ENCODE data around the gene LPGAT1.

Gene LPGAT1

DNA sequence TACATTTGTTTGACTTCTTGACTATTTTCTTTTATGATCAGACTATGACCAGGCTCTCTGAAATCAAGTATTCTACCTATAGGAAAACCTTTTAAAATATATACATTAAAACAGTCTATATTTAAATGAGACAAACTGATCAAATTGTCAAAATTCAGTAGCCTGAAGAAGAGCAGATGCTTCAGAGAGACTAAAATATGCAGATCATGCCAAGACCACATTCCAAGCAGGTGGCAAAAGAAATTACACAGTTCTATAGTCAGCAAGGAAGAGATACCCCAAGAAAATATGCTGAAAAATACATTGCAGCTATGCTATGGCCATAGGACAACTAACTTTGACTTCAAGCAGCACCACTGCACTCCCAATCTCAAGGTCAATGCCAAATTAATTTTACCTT, 3.5 kb downstream of the LPGAT1 start:
- no peak for DNase-seq

DNA sequence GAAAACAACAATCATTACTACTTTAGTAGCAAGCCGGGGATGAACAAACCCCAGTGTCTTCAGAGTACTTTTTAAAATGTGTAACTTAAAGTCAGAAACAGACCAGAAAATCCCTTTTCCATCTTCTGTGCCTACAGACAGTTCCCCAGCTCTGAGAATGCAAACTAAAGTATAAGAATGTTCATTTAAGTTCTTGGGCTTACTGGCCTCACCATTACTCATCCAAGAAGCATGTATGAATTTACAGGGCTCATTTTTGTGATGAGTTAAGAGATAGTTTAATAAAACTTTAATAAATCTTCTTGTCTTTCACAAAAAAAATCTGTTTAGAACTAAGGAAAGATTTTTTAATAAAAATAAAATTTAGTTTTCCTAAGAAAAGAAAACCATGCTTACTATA, 4.6 kb downstream of the LPGAT1 start:
- no peak for DNase-seq

DNA sequence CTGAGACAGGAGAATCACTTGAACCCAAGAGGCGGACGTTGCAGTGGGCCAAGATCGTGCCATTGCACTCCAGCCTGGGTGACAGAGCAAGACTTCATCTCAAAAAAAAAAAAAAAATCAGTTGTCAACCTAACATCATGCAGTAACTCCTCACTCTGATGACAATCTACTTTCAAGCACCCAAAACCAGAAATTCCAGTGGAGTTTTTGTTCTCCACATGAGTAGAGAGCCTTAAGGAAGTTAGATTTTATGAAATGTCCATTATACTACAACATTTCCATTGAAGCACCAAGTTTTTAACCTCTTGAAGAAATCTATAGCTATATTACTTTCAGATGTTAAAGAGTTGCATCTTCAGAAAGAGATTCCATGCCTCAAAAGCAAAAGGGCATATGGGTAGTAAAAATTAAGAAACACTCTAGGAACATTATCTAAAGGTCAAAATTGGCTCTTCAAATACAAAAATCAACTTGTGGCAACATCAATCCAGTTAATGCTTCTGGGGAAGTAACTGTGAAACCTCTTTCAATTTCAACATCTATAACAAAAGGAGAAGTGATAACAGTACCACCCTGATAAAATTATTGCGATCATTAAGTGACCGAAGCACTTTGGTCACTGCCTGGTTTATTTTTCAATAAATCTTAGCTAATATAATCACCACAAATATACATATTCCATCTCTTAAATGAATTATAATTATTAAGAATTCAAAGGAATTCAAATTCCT, 7.7 kb downstream of the LPGAT1 start:
- DNase-seq: no peak

DNA sequence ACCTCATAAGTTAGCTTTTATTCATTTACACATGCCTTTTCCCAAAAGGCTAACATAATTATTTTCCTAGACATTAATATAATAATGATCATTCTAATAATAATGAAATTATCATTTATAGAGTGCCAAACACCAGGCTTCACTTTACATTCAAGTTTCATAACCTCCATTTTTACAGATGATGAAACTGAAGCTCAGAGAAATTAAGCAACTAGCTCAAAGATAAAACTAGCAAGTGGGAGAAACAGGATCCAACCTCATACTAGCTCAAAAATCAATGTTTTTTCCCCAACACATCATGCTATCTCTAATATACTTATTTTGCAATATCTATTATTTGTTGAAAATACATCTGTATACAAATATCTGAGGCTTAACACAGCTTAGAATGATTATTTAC, 14.0 kb downstream of the LPGAT1 start:
- no peak for DNase-seq

GRCh38 chr1:211814313-211814712, 16.2 kb downstream of the LPGAT1 start:
- DNase-seq: no peak

DNA sequence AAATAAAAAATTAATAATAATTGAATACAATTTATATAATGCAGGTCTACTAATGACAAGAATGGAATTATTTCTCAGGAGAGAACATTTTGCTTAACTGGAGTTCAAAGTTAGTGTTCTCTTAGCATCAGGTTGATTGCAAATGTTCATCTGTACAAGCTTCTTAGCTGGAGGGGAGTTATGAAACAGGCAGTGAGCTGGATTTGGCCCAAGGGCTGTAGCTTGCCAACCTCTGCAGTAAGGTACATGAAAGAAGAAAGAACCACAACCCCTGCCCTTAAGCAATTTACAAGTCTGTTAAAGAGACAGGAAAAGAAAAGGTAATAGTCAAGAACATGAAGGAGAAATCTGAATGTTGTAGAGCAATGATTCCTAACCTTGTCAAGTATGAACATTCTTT, 17.0 kb downstream of the LPGAT1 start:
- DNase-seq: no peak

DNA sequence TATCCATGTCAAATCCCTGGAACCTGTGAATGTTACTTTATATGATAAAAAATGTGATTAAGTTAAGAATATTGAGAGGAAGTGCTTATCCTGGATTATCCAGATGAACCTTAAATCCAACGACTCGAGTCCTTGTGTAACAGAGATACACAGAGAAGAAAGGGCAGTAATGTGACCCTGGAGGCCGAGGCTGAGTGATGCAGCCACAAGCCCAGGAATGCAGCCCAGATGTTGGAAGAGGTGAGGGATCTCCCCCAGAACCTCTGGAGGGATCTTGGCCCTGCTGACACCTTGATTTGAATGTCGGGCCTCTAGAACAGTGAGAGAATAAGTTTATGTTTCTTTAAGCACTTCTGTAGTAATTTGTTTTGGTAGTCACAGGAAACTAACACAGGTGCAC, 18.0 kb downstream of the LPGAT1 start:
- DNase-seq: no peak

DNA sequence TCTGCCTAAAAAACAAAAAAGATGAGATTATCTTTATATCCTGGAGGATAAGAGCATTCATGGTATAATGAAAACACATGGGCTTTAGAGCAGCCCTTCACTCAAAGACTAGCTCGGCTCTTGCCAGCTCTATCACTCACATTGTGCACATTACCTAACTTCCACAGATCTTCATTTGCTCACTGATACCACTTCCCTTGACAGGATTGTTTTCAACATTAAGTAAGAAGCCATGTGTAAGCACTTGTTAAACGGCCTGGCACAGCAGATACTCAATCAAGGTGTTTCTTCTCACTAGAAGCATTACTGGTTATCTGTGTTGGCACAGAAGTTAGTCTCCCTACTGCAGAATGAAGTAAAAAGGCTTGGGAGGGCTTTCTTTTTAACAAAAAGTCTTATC, 18.7 kb downstream of the LPGAT1 start:
- DNase-seq: no peak

- DNase-seq: no peak
Observed at GRCh38 chr1:211811126-211811525, 19.4 kb downstream of the LPGAT1 start.

DNA sequence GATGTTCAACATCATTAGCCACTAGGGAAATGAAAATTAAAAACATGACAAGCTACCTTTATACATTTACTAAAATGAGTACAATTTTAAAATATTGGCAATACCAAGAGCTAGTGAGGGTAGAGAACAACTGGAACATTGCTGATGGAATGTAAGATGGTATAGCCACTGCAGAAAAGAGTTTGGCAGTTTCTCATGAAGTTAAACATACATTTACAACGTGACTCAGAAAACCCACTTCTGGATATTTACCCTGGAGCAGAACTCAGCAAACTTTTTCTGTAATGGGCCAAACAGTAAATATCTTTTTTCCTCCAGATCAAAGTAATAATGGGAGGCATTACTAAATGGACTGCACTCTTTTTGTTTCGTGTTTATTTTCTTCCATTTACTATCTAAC, 22.1 kb downstream of the LPGAT1 start:
- no peak for DNase-seq

- DNase-seq: no peak
Observed at GRCh38 chr1:211804915-211805314, 25.6 kb downstream of the LPGAT1 start.

DNA sequence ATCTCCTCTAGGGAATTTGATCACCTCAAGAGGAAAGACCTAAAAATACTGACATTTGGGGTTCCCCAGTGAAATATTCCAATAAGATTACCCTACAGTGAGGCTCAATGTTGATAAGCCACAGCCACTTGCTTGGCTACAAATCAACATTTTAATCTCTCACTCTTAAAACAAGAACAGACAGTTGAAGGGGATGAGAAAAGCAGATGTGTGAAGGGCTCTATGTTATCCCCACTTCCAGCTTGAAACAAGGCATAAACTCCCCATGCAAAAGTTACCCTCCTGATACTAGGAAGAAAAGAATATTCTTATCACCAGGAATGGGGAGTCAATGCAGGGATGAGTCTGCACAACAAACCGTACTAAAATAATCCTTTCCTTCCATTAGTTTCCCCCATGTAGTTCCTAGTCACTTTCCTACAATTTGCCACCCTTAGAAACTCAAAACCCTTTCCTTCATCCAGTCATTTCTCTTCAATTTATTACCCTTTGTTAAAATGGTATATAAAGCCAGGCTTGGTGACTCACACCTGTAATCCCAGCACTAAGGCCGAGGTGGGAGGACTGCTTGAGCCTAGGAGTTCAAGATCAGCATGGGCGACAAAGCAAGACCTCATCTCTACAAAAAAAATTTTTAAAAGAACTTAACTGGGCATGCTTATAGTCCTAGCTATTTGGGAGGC, 29.5 kb downstream of the LPGAT1 start:
- DNase-seq: no peak

GRCh38 chr1:211797994-211798393, 32.6 kb downstream of the LPGAT1 start:
- DNase-seq: no peak

DNA sequence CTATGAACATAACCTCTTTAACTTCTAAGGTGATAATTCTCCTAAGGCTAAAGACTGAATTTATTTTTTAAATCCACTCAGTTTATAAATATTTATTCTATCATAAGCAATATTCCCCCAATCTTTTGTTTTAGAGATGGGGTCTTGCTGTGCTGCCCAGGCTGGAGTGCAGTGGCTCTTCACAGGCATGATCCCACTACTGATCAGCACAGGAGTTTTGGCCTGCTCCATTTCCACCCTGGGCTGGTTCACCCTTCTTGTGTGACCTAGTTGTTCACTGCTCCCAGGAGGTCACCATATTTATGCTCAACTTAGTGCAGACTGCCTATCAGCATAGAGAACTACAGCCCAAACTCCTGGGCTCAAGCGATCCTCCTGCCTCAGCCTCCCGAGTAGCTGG, 38.6 kb downstream of the LPGAT1 start:
- DNase-seq: no peak

DNA sequence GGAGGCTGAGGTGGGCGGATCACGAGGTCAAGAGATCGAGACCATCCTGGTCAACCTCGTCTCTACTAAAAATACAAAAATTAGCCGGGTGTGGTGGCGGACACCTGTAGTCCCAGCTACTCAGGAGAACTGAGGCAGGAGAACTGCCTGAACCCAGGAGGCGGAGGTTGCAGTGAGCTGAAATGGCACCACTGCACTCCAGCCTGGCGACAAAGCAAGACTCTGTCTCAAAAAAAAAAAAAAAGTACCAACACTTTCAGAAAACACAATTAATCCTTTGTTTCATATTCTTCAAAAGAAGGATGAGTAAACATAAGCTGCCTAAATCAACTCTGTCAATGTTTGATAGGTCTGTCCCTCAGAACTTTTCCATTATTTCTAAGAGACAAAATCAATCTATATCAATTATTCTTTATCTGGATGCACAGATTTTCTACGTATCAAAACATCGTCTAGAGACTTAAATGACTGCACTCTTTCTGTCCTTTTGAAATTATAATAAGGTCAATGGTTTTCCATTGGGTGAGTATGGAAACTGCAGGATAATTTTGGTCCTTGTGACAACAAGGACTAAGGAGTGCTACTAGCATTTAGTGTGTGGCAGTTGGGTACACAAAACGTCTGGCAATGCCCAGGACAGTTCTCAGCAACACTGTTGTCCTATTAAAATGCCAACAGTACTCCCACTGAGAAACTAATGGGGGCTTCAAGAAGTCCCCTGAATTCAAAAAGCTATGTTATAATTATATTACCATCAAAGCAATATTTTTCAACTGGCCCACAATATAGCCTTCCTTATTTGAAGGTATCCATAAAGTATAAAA, 40.7 kb downstream of the LPGAT1 start:
- DNase-seq: no peak

DNA sequence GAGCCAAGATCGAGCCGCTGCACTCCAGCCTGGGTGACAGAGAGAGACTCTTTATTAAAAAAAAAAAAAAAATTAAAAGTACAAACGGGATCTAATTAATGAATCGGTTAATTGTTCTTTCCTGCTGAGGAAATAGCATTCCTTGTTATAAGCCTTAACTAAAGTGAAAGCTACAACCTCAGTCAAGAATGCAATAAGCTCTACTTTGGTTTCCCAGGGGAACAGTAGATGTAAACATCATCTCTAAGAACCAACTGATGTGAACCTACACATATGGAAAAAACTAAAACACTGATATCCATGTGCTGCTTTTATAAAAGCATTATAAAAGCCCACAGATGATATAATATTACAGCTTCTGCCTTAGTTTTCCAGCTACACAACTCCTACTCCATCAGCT, 41.9 kb downstream of the LPGAT1 start:
- DNase-seq: no peak

GRCh38 chr1:211783897-211784296, 46.7 kb downstream of the LPGAT1 start:
- DNase-seq: no peak

GRCh38 chr1:211783266-211783665, 47.3 kb downstream of the LPGAT1 start:
- no peak for DNase-seq

- DNase-seq: no peak
Observed at GRCh38 chr1:211781260-211781659, 49.3 kb downstream of the LPGAT1 start.

DNA sequence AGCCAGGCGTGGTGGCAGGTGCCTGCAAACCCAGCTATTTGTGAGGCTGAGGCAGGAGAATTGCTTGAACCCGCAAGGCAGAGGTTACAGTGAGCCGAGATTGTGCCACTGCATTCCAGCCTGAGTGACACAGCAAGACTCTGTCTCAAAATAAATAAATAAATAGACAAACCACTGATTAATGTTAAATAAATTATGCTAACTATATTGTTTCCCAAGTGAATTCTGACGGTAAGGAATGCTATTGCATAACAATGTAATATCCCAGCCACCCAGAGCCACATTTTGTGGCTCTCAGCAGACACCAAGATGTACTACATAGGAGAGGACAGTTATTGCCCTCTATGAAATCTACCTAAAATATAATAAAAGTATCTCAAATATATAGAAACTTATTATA, 55.4 kb downstream of the LPGAT1 start:
- DNase-seq: no peak

DNA sequence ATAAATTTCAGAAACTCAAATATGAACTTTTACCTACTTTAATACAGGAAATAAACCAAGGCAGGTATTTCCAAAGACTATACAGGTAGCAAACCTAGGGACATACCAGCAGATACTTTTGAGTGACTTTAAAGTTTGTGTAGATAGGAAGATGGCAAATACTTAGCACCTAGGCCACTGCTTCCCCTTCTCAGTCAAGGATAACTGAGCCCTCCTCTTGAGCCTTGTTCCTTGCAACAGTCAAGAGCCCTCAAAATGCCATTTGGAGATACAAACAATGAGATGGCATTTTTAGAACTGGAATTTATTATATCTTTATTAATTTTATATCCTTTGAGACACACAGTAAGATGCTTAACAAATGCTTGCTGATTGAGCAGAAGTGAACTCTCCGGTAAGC, 65.9 kb downstream of the LPGAT1 start:
- no peak for DNase-seq

DNA sequence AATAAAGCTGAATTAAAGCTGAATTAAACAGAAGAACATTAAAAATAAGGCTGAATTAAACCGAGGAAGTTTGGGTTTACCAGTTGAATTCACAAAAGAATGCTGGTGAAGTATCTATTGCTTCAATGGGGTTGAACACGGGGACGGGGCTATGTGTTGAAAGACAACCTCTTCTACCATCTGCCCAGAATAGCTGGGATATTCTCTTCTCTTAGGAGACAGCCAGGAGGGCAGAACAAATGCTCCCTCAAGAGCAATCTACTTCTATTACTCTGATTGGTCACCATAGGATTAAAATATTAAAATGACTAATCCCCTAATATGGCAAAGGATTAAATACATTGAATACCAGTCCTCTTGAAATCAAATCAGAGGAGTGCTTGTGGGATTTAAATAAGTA, 68.4 kb downstream of the LPGAT1 start:
- DNase-seq: no peak

- no peak for DNase-seq
Observed at GRCh38 chr1:211761400-211761799, 69.2 kb downstream of the LPGAT1 start.

DNA sequence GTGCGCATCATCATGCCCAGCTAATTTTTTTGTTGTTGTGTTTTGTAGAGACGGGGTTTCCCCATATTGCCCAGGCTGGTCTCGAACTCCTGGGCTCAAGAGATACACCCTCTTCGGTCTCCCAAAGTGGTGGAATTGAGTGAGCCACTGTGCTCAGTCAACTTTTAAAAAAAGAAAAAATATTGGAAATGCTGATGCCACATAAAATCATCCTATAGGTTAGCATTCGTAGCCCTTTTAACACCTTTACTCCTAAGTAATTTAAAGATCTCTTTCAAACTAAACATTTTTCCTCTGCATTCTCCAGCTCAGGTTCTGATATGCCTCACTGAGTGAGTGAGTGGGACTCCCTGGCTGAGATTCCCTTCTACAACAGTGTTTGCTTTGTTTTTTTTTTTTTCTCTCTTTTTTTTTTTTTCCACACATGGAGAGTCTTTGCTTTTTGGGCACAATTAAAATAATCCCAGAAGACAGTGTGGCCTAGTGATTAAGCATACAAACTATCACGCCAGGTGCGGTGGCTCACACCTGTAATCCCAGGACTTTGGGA, 74.0 kb downstream of the LPGAT1 start:
- DNase-seq: no peak

Measured in activated gamma-delta T cell treated with Interleukin-2 at 50 U/mL for 16 hours (primary cell).